GM23248 (cell line): Measurements from ENCODE around the gene DHX32. TPM values are rescaled to one million over a fixed set of nuclear protein-coding genes. Genes with fewer than 3 reads are reported as not detected.

Experiments used
- DNase-seq: peaks from one replicate; pipeline ENCODE4 v3.0.0-alpha.2; 2015
- H2AFZ ChIP-seq: fragments of 200-600 bp; sonication (generic); 2 replicates; pipeline ENCODE4 v1.6.1; 2016; ENCODE audit warnings: antibody characterized with exemption
- H3F3A ChIP-seq: fragments of 200-600 bp; sonication (generic); 2 replicates; pipeline ENCODE4 v1.6.1; 2016; ENCODE audit warnings: mild to moderate bottlenecking, antibody characterized with exemption, mixed run types; ENCODE audit not compliant: insufficient read depth
- H3K27ac ChIP-seq: fragments of 200-600 bp; sonication (generic); 2 replicates; pipeline ENCODE4 v1.5.1; 2016; ENCODE audit warnings: mild to moderate bottlenecking
- H3K27me3 ChIP-seq: fragments of 200-600 bp; sonication (generic); replicated peaks from 2 replicates; pipeline ENCODE4 v1.6.1; 2016; ENCODE audit warnings: mild to moderate bottlenecking; ENCODE audit not compliant: insufficient read depth
- H3K36me3 ChIP-seq: fragments of 200-600 bp; sonication (generic); 2 replicates; pipeline ENCODE4 v1.6.1; 2016; ENCODE audit warnings: low read depth, mild to moderate bottlenecking
- H3K4me1 ChIP-seq: fragments of 200-600 bp; sonication (generic); 2 replicates; pipeline ENCODE4 v1.6.1; 2016; ENCODE audit warnings: mild to moderate bottlenecking; ENCODE audit not compliant: insufficient read depth
- H3K4me2 ChIP-seq: fragments of 200-600 bp; sonication (generic); one replicate; pipeline ENCODE4 v1.6.1; 2016; ENCODE audit warnings: mild to moderate bottlenecking; ENCODE audit not compliant: unreplicated experiment
- H3K4me3 ChIP-seq: fragments of 200-600 bp; sonication (generic); 2 replicates; pipeline ENCODE4 v1.5.1; 2016; ENCODE audit warnings: mild to moderate bottlenecking
- H3K79me2 ChIP-seq: fragments of 200-600 bp; sonication (generic); 2 replicates; pipeline ENCODE4 v1.6.1; 2016; ENCODE audit warnings: mild to moderate bottlenecking; ENCODE audit not compliant: insufficient read depth
- H3K9ac ChIP-seq: fragments of 200-600 bp; sonication (generic); 2 replicates; pipeline ENCODE4 v1.6.1; 2016; ENCODE audit warnings: mild to moderate bottlenecking
- H3K9me2 ChIP-seq: fragments of 200-600 bp; sonication (generic); 2 replicates; pipeline ENCODE4 v1.6.1; 2016; ENCODE audit warnings: mixed run types, mild to moderate bottlenecking, moderate library complexity; ENCODE audit not compliant: insufficient read depth
- H3K9me3 ChIP-seq: fragments of 200-600 bp; sonication (generic); one replicate; pipeline ENCODE4 v1.6.1; 2017; ENCODE audit warnings: low read depth
- H4K20me1 ChIP-seq: fragments of 200-600 bp; sonication (generic); 2 replicates; pipeline ENCODE4 v1.6.0; 2016; ENCODE audit not compliant: insufficient read depth
- EZH2 ChIP-seq: fragments of 200-600 bp; sonication (generic); IDR thresholded peaks from 2 replicates; pipeline ENCODE4 v1.6.1; 2018; ENCODE audit warnings: antibody characterized with exemption, mild to moderate bottlenecking; ENCODE audit not compliant: insufficient read depth, poor library complexity, severe bottlenecking
- EZH2phosphoT487 ChIP-seq: fragments of 200-600 bp; sonication (generic); IDR thresholded peaks from 2 replicates; pipeline ENCODE4 v1.6.1; 2018; ENCODE audit warnings: antibody characterized with exemption, moderate library complexity, mild to moderate bottlenecking, low read depth; ENCODE audit not compliant: insufficient read depth
- WGBS, 2 experiments: methylation state at CpG; one replicate each; pipeline ENCODE4 v1.1.6; 2015 to 2017; ENCODE audit warnings: low lambda C conversion rate in 2 of 2, low coverage in 1 of 2; ENCODE audit errors: missing lambda C conversion rate in 2 of 2; 5-methylcytosine and 5-hydroxymethylcytosine counted together
- in situ Hi-C: fragments of 300-500 bp; cut with MboI; formaldehyde crosslinking; loops from 2 replicates; pipeline ENCODE4 v1.15.0; 2020
- polyA plus RNA-seq: library from polyadenylated mRNA; unstranded; fragments of >200 nt; fragmentation: Nextera tagmentation; extraction: Ambion mirVana; gene quantifications from 2 replicates; pipeline ENCODE4 v1.2.1, GENCODE V29; 2016
- total RNA-seq: library from RNA; depleted of rRNA; stranded (reverse); fragments of >200 nt; shearing (Covaris generic); gene quantifications from 2 replicates; pipeline ENCODE4 v1.2.3, GENCODE V29; 2014

The DHX32 gene
- total and polyA plus RNA-seq, 2 experiments from 2014 or later: 34.4 to 49.6 TPM

DNA sequence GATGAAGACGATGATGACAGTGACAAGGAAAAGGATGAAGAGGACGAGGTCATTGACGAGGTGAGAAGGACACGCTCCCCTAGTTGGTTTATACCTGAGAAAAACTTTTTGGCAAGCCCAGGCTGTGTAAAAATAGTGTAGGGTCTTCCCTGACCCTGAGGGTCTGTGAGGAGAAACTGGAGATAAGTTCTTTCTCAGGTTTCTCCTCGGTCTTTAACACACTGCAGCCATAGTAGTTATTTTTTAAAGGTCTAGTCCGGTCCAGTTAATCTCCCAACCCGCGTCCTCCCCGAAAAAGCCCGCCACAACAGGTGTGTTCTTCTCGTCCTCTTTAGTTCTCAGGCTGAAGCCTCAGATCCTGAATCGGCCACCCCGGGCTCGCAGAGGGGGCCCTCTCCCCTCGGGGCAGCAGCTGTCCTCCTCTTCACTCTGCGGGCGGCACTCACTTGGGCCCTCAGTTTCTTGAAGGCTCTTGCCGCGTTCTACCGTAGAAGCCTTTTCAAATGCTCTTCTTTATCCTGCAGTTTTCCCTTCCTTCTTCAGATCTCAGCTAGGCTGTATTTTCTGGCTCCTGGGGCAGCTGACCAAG is 57.3 kb downstream of the DHX32 start:
- Histone ChIP-seq H3K27me3 (no peaks in the 10 kb centered on the region), H3K4me1 (peaks cover 21% of the 10 kb centered on the region), H3K36me3 (peaks cover 18% of the 10 kb centered on the region), H3F3A (no peaks in the 10 kb centered on the region), H3K79me2 (peaks cover 59% of the 10 kb centered on the region), H3K4me2 (peak overlapping the region; percentile 90), H3K9me2 (no peaks in the 10 kb centered on the region), H3K4me3 (peak overlapping the region; percentile 87), H2AFZ (peak overlapping the region; percentile 92), H3K9ac (peak overlapping the region; percentile 88), H3K27ac (peak overlapping the region; percentile 83; the same call in 1 of the 2 replicates), H4K20me1 (no peaks in the 10 kb centered on the region; the same call in 1 of the 2 replicates), H3K9me3 (no peaks in the 10 kb centered on the region)
- TF ChIP-seq EZH2phosphoT487 (no peak), EZH2 (no peak)
- peak; percentile 56 for DNase-seq
- 1% methylated on average over 20 of the region's 20 CpGs for WGBS, 2 experiments
- in situ Hi-C loops: no loop called here

DNA sequence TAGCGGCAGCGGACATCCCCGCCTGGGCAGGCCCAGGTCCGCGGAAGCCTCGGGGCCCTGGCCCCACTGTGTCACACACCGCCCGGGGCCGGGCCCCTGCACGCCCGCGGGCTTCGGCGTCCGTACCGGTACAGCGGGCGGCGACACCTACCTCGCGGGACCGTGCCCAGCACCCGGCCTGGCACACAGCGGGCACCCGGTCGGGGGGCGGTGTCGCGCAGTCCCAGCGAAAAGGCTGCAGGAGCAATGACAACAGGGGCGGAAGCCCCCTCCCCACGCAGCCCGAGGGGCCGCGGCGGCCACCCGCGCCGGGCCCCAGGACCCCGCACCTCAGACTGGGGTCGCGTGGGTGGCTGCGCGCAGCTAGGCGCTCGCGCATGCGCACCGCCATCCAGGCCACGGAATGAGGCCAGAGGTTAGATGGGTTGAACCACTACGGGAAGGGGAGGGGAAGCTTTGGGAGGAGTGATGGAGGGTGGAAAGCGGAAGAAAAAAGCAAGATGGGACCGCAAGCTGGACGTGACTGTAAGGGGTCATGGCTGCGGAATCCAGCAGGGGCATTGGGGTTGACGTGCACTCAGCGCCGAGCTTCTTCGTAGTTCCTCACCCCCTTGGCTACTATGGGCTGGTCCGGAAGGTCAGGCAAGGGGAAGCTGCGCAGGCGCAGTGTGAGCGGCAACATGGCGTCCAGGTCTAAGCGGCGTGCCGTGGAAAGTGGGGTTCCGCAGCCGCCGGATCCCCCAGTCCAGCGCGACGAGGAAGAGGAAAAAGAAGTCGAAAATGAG is 58.0 kb downstream of the DHX32 start, which contains the start of the genes BCCIP and UROS:
Gene BCCIP (plus strand): TSS at position 669 of the 785 bp plus-strand sequence. CDS start 12 bp downstream, at position 681.
Gene UROS (minus strand): TSS at position 381 of the 785 bp plus-strand sequence. CDS start 6,759 bp downstream, outside the sequence.
- WGBS, 2 experiments: 1% methylated on average over 65 to 74 of the region's 74 CpGs
- no peaks in the 10 kb centered on the region for H3K9me2 ChIP-seq
- H3K9ac ChIP-seq: peak within 1 kb of the TSS; percentile 88
- H3K4me1 ChIP-seq: peaks cover 21% of the 10 kb centered on the region
- peaks cover 12% of the 10 kb centered on the region for H3K36me3 ChIP-seq
- no peaks in the 10 kb centered on the region for H3F3A ChIP-seq
- peak within 1 kb of the TSS; percentile 92 for H2AFZ ChIP-seq
- peak; percentile 96 for DNase-seq
- H4K20me1 ChIP-seq: no peaks in the 10 kb centered on the region; the same call in 1 of the 2 replicates
- peak within 1 kb of the TSS; percentile 83 for H3K27ac ChIP-seq
- H3K4me3 ChIP-seq: peak within 1 kb of the TSS; percentile 87
- in situ Hi-C loops: no loop called here
- peak within 1 kb of the TSS; percentile 90 for H3K4me2 ChIP-seq
- no peaks in the 10 kb centered on the region for H3K9me3 ChIP-seq
- no peak for TF ChIP-seq EZH2phosphoT487
- no peak for TF ChIP-seq EZH2
- H3K27me3 ChIP-seq: no peaks in the 10 kb centered on the region
- H3K79me2 ChIP-seq: peaks cover 52% of the 10 kb centered on the region

DNA sequence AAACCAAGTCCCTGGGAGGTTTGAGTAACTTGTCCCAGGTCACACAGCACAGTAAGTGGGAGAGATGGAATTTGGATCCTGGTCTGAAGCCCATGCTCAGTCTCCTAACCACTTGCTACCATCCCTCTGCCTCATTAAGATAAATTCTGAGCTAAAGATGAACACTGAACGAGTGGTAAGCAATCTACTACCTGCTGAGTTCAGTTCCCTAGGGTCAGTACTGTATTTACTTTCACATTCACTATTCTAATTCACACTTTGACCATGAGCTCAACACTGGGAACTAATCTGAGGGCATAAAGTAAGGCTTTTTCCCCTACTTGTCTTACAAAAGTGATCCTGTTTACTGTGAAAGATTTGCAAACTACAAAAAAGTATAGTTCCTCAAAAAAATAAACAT is 60.4 kb downstream of the DHX32 start:
- TF ChIP-seq EZH2phosphoT487: no peak
- TF ChIP-seq EZH2: no peak
- no peaks in the 10 kb centered on the region; the same call in 1 of the 2 replicates for H4K20me1 ChIP-seq
- H3K4me3 ChIP-seq: no peak overlapping the region
- H2AFZ ChIP-seq: no peak overlapping the region
- H3K9me2 ChIP-seq: no peaks in the 10 kb centered on the region
- no peak for DNase-seq
- H3K79me2 ChIP-seq: peaks cover 35% of the 10 kb centered on the region
- no peaks in the 10 kb centered on the region for H3K27me3 ChIP-seq
- H3K4me2 ChIP-seq: no peak overlapping the region
- H3K9me3 ChIP-seq: no peaks in the 10 kb centered on the region
- WGBS, 2 experiments: 61 to 79% methylated on average over 1 of the region's 1 CpG
- no peaks in the 10 kb centered on the region for H3F3A ChIP-seq
- H3K36me3 ChIP-seq: no peaks in the 10 kb centered on the region
- no peak overlapping the region for H3K9ac ChIP-seq
- in situ Hi-C loops: no loop called here
- H3K27ac ChIP-seq: no peak overlapping the region
- peaks cover 20% of the 10 kb centered on the region for H3K4me1 ChIP-seq

DNA sequence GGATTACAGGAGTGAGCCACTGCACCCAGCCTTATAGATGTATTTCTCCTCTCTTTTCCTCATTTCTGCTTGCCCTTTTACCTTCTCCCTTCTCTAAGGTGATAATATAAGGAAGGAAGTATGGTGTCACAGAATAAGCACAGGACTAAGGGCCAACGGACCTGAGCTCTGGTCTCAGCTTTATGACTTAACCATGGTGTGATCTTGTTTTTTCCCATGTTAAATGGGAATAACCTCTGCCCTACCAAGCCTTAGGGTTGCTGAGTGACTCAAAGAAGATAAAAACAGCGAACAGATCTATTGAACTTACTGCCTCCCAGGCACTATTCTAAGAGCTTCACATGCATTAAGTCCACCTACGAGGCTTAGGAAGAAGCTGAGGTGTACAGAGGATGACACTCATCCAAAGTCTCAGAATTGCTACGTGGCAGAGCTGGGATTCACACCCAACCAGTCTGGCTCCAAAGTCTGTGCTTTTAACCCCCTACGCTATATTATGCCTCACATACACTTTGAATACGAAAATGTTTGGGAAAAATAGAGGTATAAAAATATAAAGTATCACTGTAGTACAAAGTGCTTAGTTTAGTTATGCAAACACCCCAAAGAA is 63.6 kb downstream of the DHX32 start:
- in situ Hi-C loops: no loop called here
- no peak overlapping the region for H3K4me3 ChIP-seq
- H3K27ac ChIP-seq: no peak overlapping the region
- H3K4me1 ChIP-seq: peaks cover 5% of the 10 kb centered on the region
- WGBS, 2 experiments: 95 to 98% methylated on average over 6 of the region's 6 CpGs
- no peaks in the 10 kb centered on the region for H4K20me1 ChIP-seq
- no peak for TF ChIP-seq EZH2
- no peak for TF ChIP-seq EZH2phosphoT487
- 0 out of 2 replicates have a peak, but pooled peaks cover 6% of the 10 kb centered on the region for H3K36me3 ChIP-seq
- H3K9me3 ChIP-seq: no peaks in the 10 kb centered on the region
- H3F3A ChIP-seq: no peaks in the 10 kb centered on the region
- H2AFZ ChIP-seq: no peak overlapping the region
- no peak for DNase-seq
- no peaks in the 10 kb centered on the region for H3K9me2 ChIP-seq
- no peaks in the 10 kb centered on the region for H3K27me3 ChIP-seq
- H3K9ac ChIP-seq: no peak overlapping the region
- H3K79me2 ChIP-seq: peaks cover 11% of the 10 kb centered on the region
- no peak overlapping the region for H3K4me2 ChIP-seq
